ENCODE measurements around the gene NCR2.

- no peak for TF ChIP-seq POLR2AphosphoS5 (IDR thresholded peaks at IDR 0.05)
- no peak for TF ChIP-seq POLR2A (IDR thresholded peaks at IDR 0.05)
These were observed 6.2 kb downstream of the NCR2 start for GRCh38 chr6:41341580-41341979.

Data from spleen (tissue), 3 donors.